Activated naive CD8-positive, alpha-beta T cell treated with anti-CD3 and anti-CD28 coated beads, Interleukin-2, amount 10 ng/mL, durations not matched to agents 7 days and 5 days (primary cell): ENCODE data around the gene GFAP. TPM values are rescaled to one million over a fixed set of nuclear protein-coding genes. Genes with fewer than 3 reads are reported as not detected.
"Not testable (repeated sequence)": the region's sequence is repeated elsewhere in the genome, so short reads cannot be mapped to it uniquely, and the experiment has no call there.

Experiments used
- ATAC-seq: fragments of 150-1000 bp; cut with Tn5 transposase; one replicate; pipeline ENCODE4 v1.10.0; 2021; ENCODE audit warnings: low read depth, moderate library complexity
- POLR2A ChIA-PET: fragments of 350-600 bp; sonication (Branson Sonifier 250); formaldehyde crosslinking; loops from one replicate; lab custom pipeline; 2021; ENCODE audit warnings: antibody characterized with exemption; lab: Charles Lee
- DNase-seq: peaks from one replicate; pipeline ENCODE4 v3.0.0; 2021
- H3K27ac Mint-ChIP-seq: one replicate; pipeline ENCODE4 v1.8.0; 2022; ENCODE audit warnings: mild to moderate bottlenecking, mixed read lengths
- H3K27me3 Mint-ChIP-seq: one replicate; pipeline ENCODE4 v1.8.0; 2022; ENCODE audit warnings: mild to moderate bottlenecking, moderate library complexity, mixed read lengths
- H3K36me3 Mint-ChIP-seq: one replicate; pipeline ENCODE4 v1.8.0; 2021; ENCODE audit warnings: mild to moderate bottlenecking, mixed read lengths
- H3K4me1 Mint-ChIP-seq: one replicate; pipeline ENCODE4 v1.8.0; 2021; ENCODE audit warnings: mixed read lengths
- H3K4me3 Mint-ChIP-seq: one replicate; pipeline ENCODE4 v1.8.0; 2022; ENCODE audit warnings: mild to moderate bottlenecking, moderate library complexity, mixed read lengths
- H3K9me3 Mint-ChIP-seq: one replicate; pipeline ENCODE4 v1.8.0; 2021; ENCODE audit warnings: mixed read lengths
- total RNA-seq, 2 experiments: library from RNA; stranded (reverse); gene quantifications; one replicate each; pipeline ENCODE4 v1.2.3, GENCODE V29; 2021

GFAP gene
- not detected for total RNA-seq

GRCh38 chr17:44915321-44915726 lies at the start of gene GFAP:
GFAP (minus strand) TSS chr17:44915500; CDS start chr17:44915486, 14 bp downstream.
- Mint-ChIP-seq H3K9me3 (no peaks in the 10 kb centered on the region), H3K4me3 (no peak within 1 kb of the TSS), H3K4me1 (peaks cover 14% of the 10 kb centered on the region), H3K36me3 (no peaks in the 10 kb centered on the region), H3K27ac (no peak within 1 kb of the TSS), H3K27me3 (peaks cover 46% of the 10 kb centered on the region)
- no peak for ATAC-seq
- DNase-seq: no peak
- POLR2A ChIA-PET: no interaction called here

GRCh38 chr17:44961921-44962350 lies 46.6 kb upstream of the GFAP start:
- ATAC-seq: no peak
- Mint-ChIP-seq H3K36me3 (no peaks in the 10 kb centered on the region), H3K4me3 (no peak overlapping the region), H3K9me3 (no peaks in the 10 kb centered on the region), H3K27ac (no peak overlapping the region), H3K4me1 (peaks cover 5% of the 10 kb centered on the region), H3K27me3 (peaks cover 78% of the 10 kb centered on the region)
- no peak for DNase-seq
- POLR2A ChIA-PET: interaction anchor here (0.8 to 1.3 kb wide), 2 partner anchors 13 to 15 kb away, joined by 3 read pairs; no protein-coding TSS in a partner anchor

GRCh38 chr17:44960691-44961090 lies 45.4 kb upstream of the GFAP start:
- POLR2A ChIA-PET: interaction anchor here (1.3 kb wide), 1 partner anchor 15 kb away, joined by 3 read pairs; no protein-coding TSS in a partner anchor
- Mint-ChIP-seq H3K4me3 (no peak overlapping the region), H3K36me3 (no peaks in the 10 kb centered on the region), H3K4me1 (peaks cover 2% of the 10 kb centered on the region), H3K9me3 (no peaks in the 10 kb centered on the region), H3K27ac (no peak overlapping the region), H3K27me3 (peaks cover 74% of the 10 kb centered on the region)
- ATAC-seq (no peak), DNase-seq (no peak)

GRCh38 chr17:44959821-44960531 lies 44.7 kb upstream of the GFAP start:
- Mint-ChIP-seq H3K9me3 (no peaks in the 10 kb centered on the region), H3K36me3 (no peaks in the 10 kb centered on the region), H3K4me3 (peak overlapping the region; percentile 42), H3K4me1 (peaks cover 2% of the 10 kb centered on the region), H3K27ac (no peak overlapping the region), H3K27me3 (peaks cover 70% of the 10 kb centered on the region)
- no peak for DNase-seq
- peak; percentile 30 for ATAC-seq
- POLR2A ChIA-PET: interaction anchor here (0.6 to 1.2 kb wide), 3 partner anchors 13 to 84 kb away, joined by 3 read pairs; no protein-coding TSS in a partner anchor

GRCh38 chr17:44956998-44957981 lies 42.0 kb upstream of the GFAP start:
- Mint-ChIP-seq H3K9me3 (no peaks in the 10 kb centered on the region), H3K36me3 (no peaks in the 10 kb centered on the region), H3K4me1 (peaks cover 2% of the 10 kb centered on the region), H3K4me3 (no peak overlapping the region), H3K27ac (no peak overlapping the region), H3K27me3 (peaks cover 63% of the 10 kb centered on the region)
- POLR2A ChIA-PET: no interaction called here
- ATAC-seq: no peak
- no peak for DNase-seq

GRCh38 chr17:44955674-44956425 lies 40.5 kb upstream of the GFAP start:
- POLR2A ChIA-PET: no interaction called here
- peaks cover 59% of the 10 kb centered on the region for H3K27me3 Mint-ChIP-seq
- H3K36me3 Mint-ChIP-seq: no peaks in the 10 kb centered on the region

GRCh38 chr17:44952946-44953475 lies 37.7 kb upstream of the GFAP start:
- Mint-ChIP-seq H3K36me3 (no peaks in the 10 kb centered on the region), H3K27me3 (peaks cover 36% of the 10 kb centered on the region), H3K27ac (no peak overlapping the region), H3K4me3 (no peak overlapping the region), H3K4me1 (peaks cover 6% of the 10 kb centered on the region), H3K9me3 (no peaks in the 10 kb centered on the region)
- ATAC-seq (no peak), DNase-seq (no peak)
- POLR2A ChIA-PET: interaction anchor here (0.9 kb wide), 1 partner anchor 98 kb away, joined by 3 read pairs; no protein-coding TSS in a partner anchor

More at GRCh38 chr17:44955674-44956425, 40.5 kb upstream of the GFAP start:
- ATAC-seq: no peak
- Mint-ChIP-seq H3K4me3 (no peak overlapping the region), H3K27ac (no peak overlapping the region), H3K9me3 (no peaks in the 10 kb centered on the region), H3K4me1 (peaks cover 4% of the 10 kb centered on the region)
- DNase-seq: no peak

GRCh38 chr17:44948315-44948795 lies 33.1 kb upstream of the GFAP start:
- DNase-seq (no peak), ATAC-seq (no peak)
- POLR2A ChIA-PET: no interaction called here
- H3K27ac Mint-ChIP-seq: peak overlapping the region; percentile 90
- peak overlapping the region; percentile 97 for H3K4me3 Mint-ChIP-seq
- H3K36me3 Mint-ChIP-seq: peaks cover 19% of the 10 kb centered on the region
- H3K9me3 Mint-ChIP-seq: no peaks in the 10 kb centered on the region
- peaks cover 19% of the 10 kb centered on the region for H3K4me1 Mint-ChIP-seq
- peaks cover 11% of the 10 kb centered on the region for H3K27me3 Mint-ChIP-seq

- Mint-ChIP-seq H3K4me3 (peak within 1 kb of the TSS; percentile 97), H3K27me3 (peaks cover 5% of the 10 kb centered on the region), H3K9me3 (no peaks in the 10 kb centered on the region), H3K36me3 (peaks cover 22% of the 10 kb centered on the region), H3K4me1 (peaks cover 19% of the 10 kb centered on the region), H3K27ac (peak within 1 kb of the TSS; percentile 90)
- peak; percentile 91 for DNase-seq
- POLR2A ChIA-PET: interaction anchor here (0.6 to 1.7 kb wide), 10 partner anchors 12 to 194 kb away, joined by 3 to 8 read pairs (median 4); partner anchors contain the start of gene C1QL1
- ATAC-seq: peak; percentile 97
Measured at GRCh38 chr17:44947461-44948314, 32.4 kb upstream of the GFAP start, which contains the start of gene KIF18B. KIF18B (minus strand) TSS chr17:44947773; CDS start chr17:44936344, 11,429 bp downstream.

GRCh38 chr17:44945652-44946051 lies 30.4 kb upstream of the GFAP start:
- H3K27ac Mint-ChIP-seq, H3K9me3 Mint-ChIP-seq, H3K27me3 Mint-ChIP-seq, DNase-seq, ATAC-seq: not testable (repeated sequence)
- H3K4me3 Mint-ChIP-seq: peak overlapping the region; percentile 97
- POLR2A ChIA-PET: interaction anchor here (0.5 to 1.2 kb wide), 2 partner anchors 33 to 46 kb away, joined by 5 read pairs; partner anchors contain the start of gene EFTUD2
- peaks cover 26% of the 10 kb centered on the region for H3K4me1 Mint-ChIP-seq
- H3K36me3 Mint-ChIP-seq: peaks cover 28% of the 10 kb centered on the region

- H3K27me3 Mint-ChIP-seq: no peaks in the 10 kb centered on the region
- H3K27ac Mint-ChIP-seq: no peak overlapping the region
- no peak for DNase-seq
- no peak overlapping the region for H3K4me3 Mint-ChIP-seq
- peaks cover 28% of the 10 kb centered on the region for H3K4me1 Mint-ChIP-seq
- H3K36me3 Mint-ChIP-seq: peaks cover 45% of the 10 kb centered on the region
- no peaks in the 10 kb centered on the region for H3K9me3 Mint-ChIP-seq
- POLR2A ChIA-PET: interaction anchor here (0.7 kb wide), 1 partner anchor 80 kb away, joined by 3 read pairs; no protein-coding TSS in a partner anchor
- no peak for ATAC-seq
Measured at GRCh38 chr17:44942456-44942855, 27.2 kb upstream of the GFAP start.
